ENCODE measurements around the gene JMJD1C. TPM values are rescaled to one million over a fixed set of nuclear protein-coding genes. Genes with fewer than 3 reads are reported as not detected.
A peak's percentile ranks its signal among the peaks of the same experiment; 100 is the strongest.

JMJD1C gene
- total and polyA plus RNA-seq, 8 donors: 25.6 to 56.9 (median 36.7) TPM

- Histone ChIP-seq H3K27me3 (no peaks in the 10 kb centered on the region), H3K9me3 (no peaks in the 10 kb centered on the region), H3K4me3 (no peak overlapping the region), H3K4me1 (peaks cover 28 to 51% (median 33%) of the 10 kb centered on the region in 3 donors), H3K27ac (peak overlapping the region in 1 of 4 donors; percentile 14), H3K36me3 (peaks cover 0 to 7% (median 0%) of the 10 kb centered on the region in 3 donors)
- no peak for TF ChIP-seq CTCF (IDR thresholded peaks at IDR 0.05)
- DNase-seq: no peak
- ATAC-seq: no peak
- FAIRE-seq: peak; percentile 41
- intact Hi-C loops (cut with DNase I): no loop called here
- WGBS, 2 donors: 70 to 74% methylated on average over 2 of the region's 2 CpGs
Observed at GRCh38 chr10:63258920-63259678, 206.7 kb downstream of the JMJD1C start.

DNA sequence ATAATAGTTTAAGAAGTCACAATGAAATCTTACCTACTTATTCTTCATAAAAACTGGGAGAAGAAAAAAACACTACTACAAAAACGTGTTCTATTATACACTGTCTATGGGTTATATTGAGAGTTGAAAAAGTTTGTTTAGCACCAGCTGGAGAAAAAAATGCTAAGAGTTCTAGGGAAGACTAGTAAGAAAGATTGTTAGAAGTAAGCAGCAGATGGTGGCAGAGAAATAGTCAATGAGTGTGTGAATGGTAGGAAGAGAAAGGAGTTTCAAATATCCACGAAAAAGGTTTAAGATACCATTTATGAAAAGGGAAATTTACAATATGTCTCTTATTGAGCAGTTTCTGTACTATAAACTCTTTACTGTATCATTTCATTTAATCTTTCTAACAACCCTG lies 208.0 kb downstream of the JMJD1C start:
- 66% methylated on average over 2 of the region's 2 CpGs for WGBS, 2 donors
- Histone ChIP-seq H3K36me3 (peaks cover 0 to 7% (median 0%) of the 10 kb centered on the region in 3 donors), H3K27me3 (no peaks in the 10 kb centered on the region), H3K27ac (no peak overlapping the region), H3K4me1 (peaks cover 28 to 41% (median 33%) of the 10 kb centered on the region in 3 donors), H3K4me3 (no peak overlapping the region), H3K9me3 (no peaks in the 10 kb centered on the region)
- no peak for TF ChIP-seq CTCF (IDR thresholded peaks at IDR 0.05)
- FAIRE-seq (no peak), ATAC-seq (no peak), DNase-seq (no peak)
- intact Hi-C loops (cut with DNase I): no loop called here

GRCh38 chr10:63256009-63256773 lies 209.6 kb downstream of the JMJD1C start:
- WGBS, 2 donors: 30 to 33% methylated on average over 3 of the region's 3 CpGs
- no peak for TF ChIP-seq CTCF (IDR thresholded peaks at IDR 0.05)
- Histone ChIP-seq H3K27me3 (no peaks in the 10 kb centered on the region), H3K36me3 (peaks cover 0 to 6% (median 0%) of the 10 kb centered on the region in 3 donors), H3K4me1 (peaks cover 20 to 31% (median 20%) of the 10 kb centered on the region in 3 donors), H3K27ac (no peak overlapping the region), H3K9me3 (no peaks in the 10 kb centered on the region), H3K4me3 (no peak overlapping the region)
- intact Hi-C loops (cut with DNase I): no loop called here
- DNase-seq (no peak), ATAC-seq (peak in 3 of 4 donors; percentile 64 to 77 (median 72)), FAIRE-seq (peak; percentile 5)

DNA sequence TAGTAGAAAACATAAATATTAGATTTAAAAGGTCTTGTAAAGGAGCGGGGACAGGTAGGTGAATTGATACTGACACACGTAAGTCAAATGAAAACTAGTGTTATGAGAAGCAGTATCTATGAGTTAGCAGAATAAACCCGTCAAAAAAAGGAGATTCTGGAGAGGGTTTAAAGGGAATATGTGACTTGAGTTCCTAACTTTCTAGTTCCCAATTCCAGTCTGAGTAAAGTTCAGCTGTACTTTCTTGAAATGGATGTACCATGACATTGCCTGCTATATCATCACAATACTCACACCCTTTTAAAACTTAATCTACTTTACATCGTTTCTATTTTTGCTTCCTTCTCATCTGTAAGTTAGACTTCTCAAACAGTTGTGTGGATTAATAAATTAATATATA lies 210.5 kb downstream of the JMJD1C start:
- no peaks in the 10 kb centered on the region for H3K9me3 ChIP-seq
- WGBS, 2 donors: 82 to 86% methylated on average over 4 of the region's 4 CpGs
- intact Hi-C loops (cut with DNase I): no loop called here
- no peak for FAIRE-seq
- TF ChIP-seq CTCF (IDR thresholded peaks at IDR 0.05): no peak
- H3K27ac ChIP-seq: no peak overlapping the region
- H3K27me3 ChIP-seq: no peaks in the 10 kb centered on the region
- peaks cover 19 to 31% (median 20%) of the 10 kb centered on the region in 3 donors for H3K4me1 ChIP-seq
- no peak for DNase-seq
- no peak overlapping the region for H3K4me3 ChIP-seq
- no peak for ATAC-seq
- no peaks in the 10 kb centered on the region for H3K36me3 ChIP-seq

All from pancreas (tissue), 10 donors.